Muscle of leg (tissue), 11 donors: ENCODE measurements around the gene MOV10L1. TPM values are rescaled to one million over a fixed set of nuclear protein-coding genes. Genes with fewer than 3 reads are reported as not detected.

Experiments used
- DNase-seq: peaks from one replicate; pipeline ENCODE4 v3.0.0; 2013
- H3K27ac ChIP-seq: one replicate; pipeline ENCODE4 v1.5.1; 2013; ENCODE audit warnings: mild to moderate bottlenecking, low read length, control low read depth
- H3K27me3 ChIP-seq: one replicate; pipeline ENCODE4 v1.6.1; 2013; ENCODE audit warnings: low read length; ENCODE audit not compliant: control insufficient read depth, insufficient read depth
- H3K36me3 ChIP-seq: one replicate; pipeline ENCODE4 v1.6.1; 2013; ENCODE audit warnings: low read length; ENCODE audit not compliant: control insufficient read depth, insufficient read depth
- H3K4me1 ChIP-seq: one replicate; pipeline ENCODE4 v1.6.1; 2013; ENCODE audit warnings: low read length; ENCODE audit not compliant: control insufficient read depth, insufficient read depth
- H3K4me3 ChIP-seq: one replicate; pipeline ENCODE4 v1.5.1; 2013; ENCODE audit warnings: low read length, control low read depth
- H3K9me3 ChIP-seq: replicated peaks from 2 replicates; pipeline ENCODE4 v1.6.1; 2013; ENCODE audit warnings: low read depth, low read length; ENCODE audit not compliant: control insufficient read depth
- WGBS: methylation state at CpG from one replicate; pipeline ENCODE4 v1.1.5; 2013; ENCODE audit warnings: missing lambda C conversion rate; ENCODE audit not compliant: insufficient coverage; 5-methylcytosine and 5-hydroxymethylcytosine counted together
- polyA plus RNA-seq, 8 donors: library from polyadenylated mRNA; unstranded; fragments of 120-200 nt; gene quantifications; one replicate each; pipeline versions ENCODE4 v1.2.1 to v1.2.3, GENCODE V29; 2013; ENCODE audit warnings: inconsistent platforms in 1 of 8, low replicate concordance in 1 of 8; ENCODE audit not compliant: insufficient read length in 8 of 8, insufficient read depth in 1 of 8
- total RNA-seq: library from RNA; stranded (reverse); fragments of 120-200 nt; gene quantifications from one replicate; pipeline ENCODE4 v1.2.4, GENCODE V29; 2013

Gene MOV10L1
- total and polyA plus RNA-seq, 9 donors: 0.08 to 0.50 (median 0.23) TPM

DNA sequence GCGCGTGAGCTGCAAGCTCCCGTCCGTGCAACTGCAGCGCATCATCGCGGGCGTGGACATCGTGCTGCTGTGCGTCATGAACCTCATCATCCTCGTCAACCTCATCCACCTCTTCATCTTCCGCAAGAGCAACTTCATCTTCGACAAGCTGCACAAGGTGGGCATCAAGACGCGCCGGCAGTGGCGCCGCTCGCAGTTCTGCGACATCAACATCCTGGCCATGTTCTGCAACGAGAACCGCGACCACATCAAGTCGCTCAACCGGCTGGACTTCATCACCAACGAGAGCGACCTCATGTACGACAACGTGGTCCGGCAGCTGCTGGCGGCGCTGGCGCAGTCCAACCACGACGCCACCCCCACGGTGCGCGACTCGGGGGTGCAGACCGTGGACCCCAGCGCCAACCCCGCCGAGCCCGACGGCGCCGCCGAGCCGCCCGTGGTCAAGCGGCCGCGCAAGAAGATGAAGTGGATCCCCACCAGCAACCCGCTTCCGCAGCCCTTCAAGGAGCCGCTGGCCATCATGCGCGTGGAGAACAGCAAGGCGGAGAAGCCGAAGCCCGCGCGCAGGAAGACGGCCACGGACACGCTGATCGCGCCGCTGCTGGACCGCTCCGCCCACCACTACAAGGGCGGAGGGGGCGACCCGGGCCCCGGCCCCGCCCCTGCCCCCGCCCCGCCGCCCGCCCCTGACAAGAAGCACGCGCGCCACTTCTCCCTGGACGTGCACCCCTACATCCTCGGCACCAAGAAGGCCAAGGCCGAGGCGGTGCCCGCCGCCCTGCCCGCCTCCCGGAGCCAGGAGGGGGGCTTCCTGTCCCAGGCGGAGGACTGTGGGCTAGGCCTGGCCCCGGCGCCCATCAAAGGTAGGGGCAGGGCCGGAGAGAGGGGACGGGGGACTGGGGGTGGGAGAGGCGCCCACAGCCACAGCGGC, 88.0 kb downstream of the MOV10L1 start:
- Histone ChIP-seq H3K27me3 (peaks cover 28% of the 10 kb centered on the region), H3K9me3 (no peaks in the 10 kb centered on the region), H3K36me3 (no peaks in the 10 kb centered on the region), H3K4me3 (no peak overlapping the region), H3K4me1 (no peaks in the 10 kb centered on the region), H3K27ac (no peak overlapping the region)
- DNase-seq: no peak
- WGBS: 51% methylated on average over 70 of the region's 98 CpGs

DNA sequence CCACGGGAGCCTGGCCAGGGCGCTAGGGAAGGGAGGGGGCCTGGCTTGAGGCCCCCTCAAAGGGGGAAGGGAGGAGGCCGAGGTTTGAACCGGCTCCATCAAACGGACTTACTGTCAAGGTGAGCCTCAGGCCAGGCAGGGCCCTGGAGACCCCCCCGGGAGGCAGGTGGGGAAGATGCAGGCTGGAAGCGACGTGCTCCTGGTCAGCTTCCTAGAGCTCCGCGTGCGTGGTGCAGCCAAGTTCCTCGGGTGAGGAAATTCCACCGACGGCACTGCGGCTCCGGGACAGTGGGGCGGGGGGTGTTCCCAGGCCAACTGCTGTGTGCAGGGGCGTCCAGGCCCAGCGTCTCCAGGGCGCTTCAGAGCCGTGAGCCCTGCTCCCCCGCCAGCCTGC, 88.7 kb downstream of the MOV10L1 start:
- Histone ChIP-seq H3K27me3 (peaks cover 27% of the 10 kb centered on the region), H3K4me1 (no peaks in the 10 kb centered on the region), H3K9me3 (no peaks in the 10 kb centered on the region), H3K36me3 (no peaks in the 10 kb centered on the region), H3K4me3 (no peak overlapping the region), H3K27ac (no peak overlapping the region)
- 17% methylated on average over 22 of the region's 22 CpGs for WGBS
- DNase-seq: no peak

DNA sequence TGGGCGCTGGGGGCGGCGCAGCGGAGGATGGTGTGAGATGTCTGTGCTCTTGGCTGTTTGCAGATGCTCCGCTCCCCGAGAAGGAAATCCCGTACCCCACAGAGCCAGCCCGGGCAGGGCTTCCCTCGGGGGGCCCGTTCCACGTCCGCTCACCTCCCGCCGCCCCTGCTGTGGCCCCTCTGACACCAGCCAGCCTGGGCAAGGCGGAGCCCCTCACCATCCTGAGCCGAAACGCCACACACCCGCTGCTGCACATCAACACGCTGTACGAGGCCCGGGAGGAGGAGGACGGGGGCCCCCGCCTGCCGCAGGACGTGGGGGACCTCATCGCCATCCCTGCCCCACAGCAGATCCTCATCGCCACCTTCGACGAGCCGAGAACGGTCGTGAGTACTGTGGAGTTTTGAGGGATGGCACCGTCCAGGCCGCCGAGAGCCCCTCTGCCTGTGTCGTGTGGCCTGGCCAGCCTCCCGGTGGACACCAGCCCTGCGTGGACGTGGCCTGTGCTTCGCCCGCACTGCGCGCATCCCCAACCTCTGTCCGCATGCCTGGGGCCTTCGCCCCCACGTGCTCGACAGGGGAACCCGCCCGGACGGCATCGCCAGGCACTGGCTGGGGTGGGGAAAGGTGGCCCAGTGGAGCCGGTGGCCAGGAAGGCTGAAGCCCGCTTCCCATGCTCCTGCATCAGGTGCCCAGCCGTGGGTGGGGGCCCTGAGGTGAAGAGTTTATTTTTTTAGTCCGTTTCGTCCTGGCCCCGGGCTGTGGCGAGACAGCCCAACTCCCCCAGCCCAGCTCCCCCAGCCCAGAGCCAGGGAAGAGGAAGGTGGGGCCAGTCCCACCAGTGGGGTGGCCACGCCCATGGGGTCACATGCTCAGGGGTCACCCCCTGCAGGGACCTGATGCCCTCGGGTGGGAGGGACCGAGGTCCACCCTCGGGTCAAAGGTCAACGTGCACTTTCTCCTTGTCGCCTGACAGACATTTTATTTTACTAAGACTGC, 89.4 kb downstream of the MOV10L1 start:
- Histone ChIP-seq H3K27ac (no peak overlapping the region), H3K36me3 (no peaks in the 10 kb centered on the region), H3K4me3 (no peak overlapping the region), H3K27me3 (peaks cover 23% of the 10 kb centered on the region), H3K4me1 (peaks cover 5% of the 10 kb centered on the region), H3K9me3 (no peaks in the 10 kb centered on the region)
- 74% methylated on average over 38 of the region's 64 CpGs for WGBS
- no peak for DNase-seq

DNA sequence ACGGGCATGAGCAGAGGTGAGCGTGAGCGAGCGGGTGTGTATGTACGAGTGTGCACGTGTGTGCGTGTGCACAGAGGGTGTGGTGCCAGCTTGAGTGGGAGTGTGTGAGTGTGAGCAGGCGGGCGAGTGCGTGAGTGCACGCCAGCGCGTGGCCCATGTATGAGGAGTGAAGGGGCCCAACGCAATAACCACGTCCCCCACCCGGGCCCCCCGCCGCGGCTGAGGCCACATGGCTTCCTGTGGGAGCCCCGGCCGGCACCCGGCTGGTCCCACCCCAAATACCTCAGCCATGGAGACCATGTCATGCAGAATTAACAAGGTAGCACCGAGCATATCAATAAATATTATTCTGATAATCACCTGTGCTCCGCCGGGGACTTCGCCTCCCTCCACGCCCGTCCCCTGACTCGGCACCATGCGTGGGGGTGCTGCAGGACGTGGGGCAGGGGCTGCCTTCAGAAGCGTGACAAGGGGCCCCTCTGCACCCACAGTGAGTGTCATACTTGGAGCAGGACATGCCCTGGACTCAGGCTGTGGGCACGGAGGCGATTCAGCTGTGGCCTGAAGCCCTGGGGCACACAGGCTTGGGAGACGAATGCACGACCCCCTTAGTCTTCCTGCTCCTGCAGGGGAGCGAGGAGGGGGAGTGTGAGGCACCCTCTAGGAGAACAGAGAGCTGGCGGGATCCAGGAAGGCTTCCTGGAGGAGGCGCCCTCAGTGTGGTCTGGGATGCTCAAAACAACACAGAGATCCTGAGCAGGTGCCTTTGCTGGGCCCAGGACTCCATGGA, 90.3 kb downstream of the MOV10L1 start:
- DNase-seq: no peak
- Histone ChIP-seq H3K9me3 (no peaks in the 10 kb centered on the region), H3K4me3 (no peak overlapping the region), H3K36me3 (no peaks in the 10 kb centered on the region), H3K27ac (no peak overlapping the region), H3K27me3 (peaks cover 22% of the 10 kb centered on the region), H3K4me1 (peaks cover 13% of the 10 kb centered on the region)
- 76% methylated on average over 37 of the region's 39 CpGs for WGBS

DNA sequence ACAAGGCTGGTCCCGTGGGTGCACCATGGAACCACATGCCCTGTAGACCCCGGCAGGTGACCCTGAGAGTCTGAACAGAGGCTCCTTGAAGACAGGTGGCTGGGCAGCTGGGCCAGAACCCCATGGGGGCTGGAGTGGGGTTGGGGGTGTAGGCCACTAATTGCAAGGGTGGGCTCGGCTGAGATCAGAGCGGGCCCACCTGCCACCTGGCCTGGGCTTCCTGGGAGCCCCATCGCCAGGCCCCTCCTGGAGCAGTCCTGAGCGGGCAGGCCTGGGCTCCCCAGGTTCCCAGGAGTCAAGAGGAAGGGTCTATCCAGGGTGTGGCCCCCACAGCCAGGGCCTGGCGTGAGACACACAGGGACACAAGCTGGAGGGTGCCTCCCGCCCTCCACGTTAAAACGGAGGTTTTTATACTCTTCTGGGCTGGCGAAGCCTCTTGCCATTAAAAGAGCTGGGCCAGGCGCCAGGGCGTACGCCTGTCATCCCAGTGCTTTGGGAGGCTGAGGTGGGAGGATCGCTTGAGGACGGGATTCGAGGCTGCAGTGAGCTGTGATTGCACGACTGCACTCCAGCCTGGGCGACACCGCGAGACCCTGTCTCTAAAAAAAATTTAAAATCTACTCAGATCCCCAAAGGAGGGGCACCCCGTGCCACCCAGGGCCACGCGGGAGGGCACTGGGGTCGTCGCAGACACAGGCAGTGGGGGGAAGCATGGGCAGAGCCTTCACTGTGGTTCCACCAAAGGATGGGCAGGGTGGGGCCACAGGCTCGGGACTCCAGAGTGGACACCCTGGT, 91.1 kb downstream of the MOV10L1 start:
- DNase-seq: no peak
- Histone ChIP-seq H3K4me3 (no peak overlapping the region), H3K9me3 (no peaks in the 10 kb centered on the region), H3K36me3 (no peaks in the 10 kb centered on the region), H3K4me1 (peaks cover 17% of the 10 kb centered on the region), H3K27me3 (peaks cover 19% of the 10 kb centered on the region), H3K27ac (no peak overlapping the region)
- WGBS: 77% methylated on average over 17 of the region's 27 CpGs

DNA sequence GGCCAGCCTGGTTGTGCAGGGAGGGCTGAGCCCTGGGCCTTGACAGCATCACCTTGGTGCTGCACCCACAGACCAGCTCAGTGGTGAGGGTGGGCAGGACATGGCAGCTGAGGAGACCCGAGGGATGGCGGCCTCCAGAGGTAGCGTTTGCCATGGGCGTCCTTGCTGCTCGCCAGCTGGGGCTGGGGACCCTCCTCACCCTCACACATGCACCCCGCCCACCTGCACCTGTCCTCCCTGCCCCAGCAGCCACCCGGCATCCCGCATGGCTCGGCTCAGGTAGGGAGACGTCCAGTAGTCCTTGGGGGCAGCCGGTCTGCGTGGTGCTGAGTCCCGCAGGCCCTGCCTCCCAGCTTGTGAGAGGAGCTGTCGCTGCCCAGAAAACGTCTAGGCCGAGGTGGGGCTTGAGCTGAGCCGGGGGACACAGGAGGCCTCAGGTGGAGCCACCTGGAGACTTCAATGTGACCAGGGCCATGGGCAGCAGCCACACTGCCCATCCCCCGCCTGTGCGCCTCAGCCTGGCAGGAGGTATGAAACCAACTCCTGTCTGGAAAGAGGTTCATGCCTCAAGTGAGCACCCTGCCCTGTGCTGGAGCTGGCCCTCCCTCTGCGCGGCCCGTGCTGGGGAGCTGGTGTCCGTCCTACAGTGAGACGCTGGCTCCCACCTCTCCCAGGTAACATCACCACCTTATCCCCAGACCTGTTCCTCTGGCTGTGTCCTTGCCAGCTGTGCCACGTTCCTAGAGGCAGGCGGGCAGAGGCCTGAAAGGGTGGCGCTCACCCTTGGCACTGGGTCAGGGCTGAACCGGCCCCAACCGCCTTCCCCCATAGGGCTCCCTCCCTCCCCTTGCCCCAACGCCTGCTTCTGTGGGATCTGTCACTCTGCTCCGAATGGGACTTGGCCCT, 92.6 kb downstream of the MOV10L1 start:
- Histone ChIP-seq H3K27ac (no peak overlapping the region), H3K4me3 (no peak overlapping the region), H3K36me3 (no peaks in the 10 kb centered on the region), H3K27me3 (peaks cover 13% of the 10 kb centered on the region), H3K4me1 (peaks cover 24% of the 10 kb centered on the region), H3K9me3 (no peaks in the 10 kb centered on the region)
- no peak for DNase-seq
- WGBS: 78% methylated on average over 29 of the region's 31 CpGs

DNA sequence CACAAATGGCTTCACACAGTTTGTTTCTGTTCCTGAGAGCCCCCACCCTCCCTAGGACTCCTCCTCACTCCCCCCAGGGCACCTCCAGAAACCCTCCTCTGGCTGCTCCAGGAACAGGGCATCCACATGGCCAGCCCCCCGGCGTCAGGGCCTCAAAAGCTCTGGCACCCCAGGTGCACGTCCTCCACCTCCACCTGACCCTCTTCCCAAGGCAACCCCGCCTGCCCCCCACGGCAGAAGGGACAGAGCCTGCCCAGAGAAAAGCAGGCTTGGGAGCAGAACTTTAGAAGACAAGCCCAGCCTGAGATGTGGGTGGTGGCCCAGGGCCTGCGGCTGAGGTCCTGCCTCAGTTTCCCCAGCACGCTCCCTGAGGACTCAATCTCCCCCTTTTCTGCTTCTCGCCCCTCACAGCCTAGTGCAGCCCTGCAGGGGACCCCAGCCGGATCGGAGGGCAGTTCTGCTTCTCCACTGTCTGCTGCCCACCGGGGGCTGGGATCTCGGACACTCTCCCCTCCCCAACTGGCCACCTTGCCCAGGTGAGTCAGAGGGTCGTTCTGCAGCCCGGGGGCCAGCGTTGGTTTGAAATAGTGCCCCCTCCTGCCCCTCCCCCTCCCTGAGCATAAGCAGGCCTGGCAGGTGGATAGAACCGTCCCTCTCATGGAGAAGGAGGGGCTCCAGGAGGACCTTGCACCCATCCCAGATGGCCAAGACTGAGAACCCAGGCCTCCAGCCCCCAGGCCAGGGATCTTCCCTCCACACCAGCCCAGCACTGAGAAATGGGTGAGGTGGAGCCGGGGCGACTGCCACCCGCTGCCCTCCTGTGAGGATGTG, 93.5 kb downstream of the MOV10L1 start:
- no peak overlapping the region for H3K27ac ChIP-seq
- no peak for DNase-seq
- no peaks in the 10 kb centered on the region for H3K9me3 ChIP-seq
- no peak overlapping the region for H3K4me3 ChIP-seq
- H3K27me3 ChIP-seq: peaks cover 6% of the 10 kb centered on the region
- H3K36me3 ChIP-seq: no peaks in the 10 kb centered on the region
- 75% methylated on average over 12 of the region's 19 CpGs for WGBS
- peaks cover 24% of the 10 kb centered on the region for H3K4me1 ChIP-seq
